Right kidney (tissue), 1 donor: ENCODE results near the gene KIF21B.

Experiments
- DNase-seq: peaks from one replicate; pipeline ENCODE4 v3.0.0-alpha.2; 2016

Gene KIF21B

DNA sequence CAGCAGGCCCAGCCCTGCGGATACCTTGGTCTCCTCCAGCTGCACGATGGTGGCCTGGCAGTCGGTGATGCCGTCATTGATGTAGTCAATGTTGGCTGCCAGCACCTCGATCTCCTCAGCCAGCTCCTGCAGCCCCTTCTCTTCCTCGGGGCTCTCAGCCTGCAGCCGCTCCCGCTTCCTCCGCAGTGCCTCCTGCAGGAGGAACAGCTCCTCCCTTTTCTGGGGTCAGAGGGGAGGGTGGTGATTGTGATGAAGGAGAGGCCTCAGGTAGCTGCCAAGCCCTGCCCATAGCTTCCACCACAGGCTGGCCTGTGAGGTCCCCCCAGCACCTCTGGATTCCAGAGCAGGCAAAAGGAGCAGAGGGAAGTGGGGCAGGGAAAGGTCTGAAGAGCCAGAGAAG lies 33.4 kb downstream of the KIF21B start:
- DNase-seq = no peak

DNA sequence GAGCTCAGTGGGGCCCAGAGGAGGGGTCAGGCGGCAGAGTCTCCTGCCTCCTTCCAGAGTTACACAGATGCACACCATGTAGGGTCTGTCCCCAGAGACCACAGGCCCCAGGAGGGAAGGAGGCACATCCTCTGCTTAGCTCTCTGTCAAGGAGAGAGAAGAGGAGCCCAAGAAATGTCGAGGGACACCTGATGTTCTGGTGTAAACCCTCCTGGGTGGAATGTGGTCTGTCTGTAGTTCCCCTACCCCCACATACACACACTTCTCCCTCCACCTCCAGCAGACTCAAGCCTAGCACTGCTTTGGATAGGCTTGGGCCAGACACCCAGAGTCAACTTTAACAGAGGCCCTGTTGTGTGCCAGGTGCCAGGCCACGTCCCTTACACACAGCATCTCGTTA lies 34.2 kb downstream of the KIF21B start:
- no peak for DNase-seq

GRCh38 chr1:200988693-200989092 lies 34.8 kb downstream of the KIF21B start:
- no peak for DNase-seq

- DNase-seq = no peak
Measured at GRCh38 chr1:200985481-200985880, 38.0 kb downstream of the KIF21B start.

- no peak for DNase-seq
Measured at GRCh38 chr1:200983035-200983561, 40.4 kb downstream of the KIF21B start.

GRCh38 chr1:200982071-200982945 lies 41.2 kb downstream of the KIF21B start:
- DNase-seq = no peak

- DNase-seq = no peak
Measured at GRCh38 chr1:200981278-200981677, 42.2 kb downstream of the KIF21B start.

- DNase-seq = no peak
Measured at GRCh38 chr1:200980873-200981272, 42.6 kb downstream of the KIF21B start.

DNA sequence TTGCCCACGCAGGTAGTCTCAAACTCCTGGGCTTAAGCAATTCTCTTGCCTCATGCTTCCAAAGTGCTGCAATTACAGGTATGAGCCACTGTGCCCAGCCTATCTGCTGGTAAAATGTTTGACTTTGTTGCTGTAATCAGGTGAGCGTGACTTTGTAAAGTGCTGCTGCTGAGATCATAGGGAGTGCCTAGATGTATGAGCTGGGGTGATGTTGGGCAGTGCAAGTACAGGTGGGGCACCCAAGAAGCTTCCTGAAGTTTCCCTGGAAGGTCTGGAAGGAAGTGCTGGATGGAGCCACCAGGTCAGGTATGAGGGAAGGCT lies 43.1 kb downstream of the KIF21B start:
- DNase-seq = no peak

- DNase-seq = no peak
Measured at GRCh38 chr1:200979574-200980451, 43.7 kb downstream of the KIF21B start.

DNA sequence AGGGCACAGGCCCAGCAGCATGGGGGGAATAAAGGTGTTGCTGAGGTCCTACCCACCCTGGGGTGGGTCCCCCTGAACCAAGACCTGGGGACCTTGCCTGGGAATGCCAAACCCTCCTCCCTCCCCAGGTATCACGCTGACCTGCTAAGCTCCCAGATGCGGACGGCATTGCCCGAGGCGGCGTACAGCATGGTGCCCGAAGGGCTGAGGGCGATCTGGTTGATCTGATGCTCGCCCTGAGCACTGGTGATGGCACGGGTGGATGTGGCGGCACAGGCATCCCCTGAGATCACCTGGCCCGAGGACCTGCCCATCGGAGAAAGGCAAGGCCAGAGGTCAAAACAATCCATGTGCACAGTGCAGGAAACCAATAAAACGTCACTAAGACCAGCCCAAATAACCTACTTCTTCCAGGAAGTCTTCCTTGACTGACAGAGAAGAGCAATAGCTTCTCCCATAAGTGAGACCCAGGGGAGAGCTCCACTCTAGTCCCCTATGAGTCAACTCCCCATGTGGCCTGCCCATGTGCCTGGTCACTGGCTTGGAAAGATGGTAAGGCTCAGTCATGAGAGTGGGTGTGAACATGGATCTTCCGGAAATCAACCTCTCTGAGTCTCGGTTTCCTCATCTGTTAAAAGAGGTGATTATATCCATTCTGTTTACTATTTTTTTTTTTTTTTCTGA lies 46.3 kb downstream of the KIF21B start:
- no peak for DNase-seq

DNA sequence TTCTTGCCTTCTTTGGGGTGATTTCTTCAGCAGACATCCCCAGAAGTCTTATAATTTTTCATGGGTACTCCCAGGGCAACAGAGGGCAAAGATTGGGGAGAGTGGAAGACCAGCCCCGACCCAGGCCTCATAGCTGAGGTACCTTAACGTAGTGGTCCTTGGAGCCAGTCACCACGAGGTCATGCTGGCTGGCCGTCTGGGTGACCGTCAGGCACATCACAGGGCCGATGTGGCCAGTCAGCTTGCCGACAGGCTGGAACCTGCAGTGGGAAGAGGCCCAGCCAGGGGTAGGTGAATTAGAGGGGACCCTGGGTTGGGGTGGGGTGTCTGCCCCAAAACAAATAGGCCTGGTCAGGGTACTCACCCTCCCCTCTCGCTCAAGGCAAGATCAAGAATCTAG lies 46.9 kb downstream of the KIF21B start:
- DNase-seq = no peak

- no peak for DNase-seq
Measured at GRCh38 chr1:200975458-200975857, 48.1 kb downstream of the KIF21B start.

DNA sequence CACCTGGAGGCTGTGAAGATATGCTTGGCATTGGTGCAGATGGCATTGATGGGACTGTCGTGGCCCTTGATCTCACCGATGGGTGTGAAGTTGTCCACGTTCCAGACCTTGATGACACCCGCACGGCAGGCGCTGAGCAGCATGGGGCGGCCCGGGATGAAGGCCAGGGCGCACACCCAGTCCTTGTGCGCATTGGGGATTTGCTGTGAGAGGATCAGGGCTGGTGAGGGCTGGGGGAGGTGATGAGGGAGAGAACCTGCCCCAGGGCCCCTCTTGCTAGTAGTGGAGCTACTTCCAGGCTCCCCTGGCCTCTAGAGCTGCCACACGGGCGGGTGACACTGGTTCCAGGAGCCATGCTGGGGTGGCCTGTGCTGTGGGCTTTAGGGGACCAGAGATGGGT lies 48.8 kb downstream of the KIF21B start:
- DNase-seq = no peak

DNA sequence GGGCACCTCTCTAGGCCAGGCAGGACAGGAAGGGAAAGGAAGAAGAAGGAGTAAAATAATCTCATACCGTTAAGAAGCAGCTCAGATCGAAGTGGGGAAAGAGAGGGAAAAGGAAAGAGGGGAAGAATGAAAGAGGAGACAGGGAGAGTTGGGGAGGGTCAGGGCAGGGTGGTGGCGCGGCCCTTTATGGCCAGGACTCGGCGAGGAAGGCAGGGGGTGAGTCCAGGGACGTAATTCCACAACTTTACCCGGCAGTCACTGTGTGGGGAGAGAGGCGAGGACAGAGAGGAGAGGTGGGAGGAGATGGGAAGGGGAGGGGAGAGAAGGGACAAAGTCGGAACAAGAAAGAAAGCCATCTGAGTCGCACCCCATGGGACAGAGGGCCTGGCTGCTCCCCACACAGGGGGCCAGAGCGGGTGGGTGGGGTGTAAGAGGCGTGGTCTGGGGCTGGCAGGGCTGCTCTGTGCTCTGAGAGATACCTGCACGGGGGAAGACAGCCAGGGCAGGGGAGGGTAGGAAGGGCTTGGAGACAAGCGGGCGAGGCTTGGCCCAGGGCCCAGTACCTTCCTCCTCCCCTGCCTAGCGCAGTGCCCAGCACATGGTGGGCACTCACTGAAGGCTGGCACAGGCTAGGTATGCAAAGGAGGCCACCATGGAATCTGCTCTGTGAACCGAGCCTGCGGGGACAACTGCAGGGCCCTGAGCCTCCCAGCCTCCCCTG lies 49.4 kb downstream of the KIF21B start:
- no peak for DNase-seq

GRCh38 chr1:200972985-200973742 lies 50.4 kb downstream of the KIF21B start:
- no peak for DNase-seq

- DNase-seq = peak; percentile 34
Measured at GRCh38 chr1:200971955-200972711, 51.4 kb downstream of the KIF21B start.

GRCh38 chr1:200971428-200971903 lies 52.0 kb downstream of the KIF21B start:
- DNase-seq = no peak

- no peak for DNase-seq
Measured at GRCh38 chr1:200970771-200971427, 52.6 kb downstream of the KIF21B start.
